CD4-positive, alpha-beta T cell (primary cell): ENCODE results near the gene CCNG2. TPM values are rescaled to one million over a fixed set of nuclear protein-coding genes. Genes with fewer than 3 reads are reported as not detected.
A peak's percentile ranks its signal among the peaks of the same experiment; 100 is the strongest.

Source experiments
- ATAC-seq: fragments of 200-7000 bp; cut with Tn5 transposase; one replicate; pipeline ENCODE4 v1.10.0; 2022; ENCODE audit warnings: mild to moderate bottlenecking; ENCODE audit not compliant: poor library complexity
- CTCF ChIA-PET: fragments of 350-600 bp; sonication (Branson Sonifier 250); formaldehyde crosslinking; loops from one replicate; lab custom pipeline; 2021; ENCODE audit warnings: antibody characterized with exemption, inconsistent platforms; lab: Charles Lee
- POLR2A ChIA-PET: fragments of 350-600 bp; sonication (Branson Sonifier 250); formaldehyde crosslinking; loops from one replicate; lab custom pipeline; 2021; ENCODE audit warnings: antibody characterized with exemption, inconsistent platforms; lab: Charles Lee
- DNase-seq, 14 experiments: peaks; one replicate each; pipeline ENCODE4 v3.0.0-alpha.2; 2013 to 2020; ENCODE audit warnings: mixed read lengths in 2 of 14
- H3K27ac ChIP-seq, 2 donors: one replicate each; pipeline versions ENCODE4 v1.5.1 to v1.7.0; 2013; ENCODE audit warnings: low read length in 2 of 2, low read depth in 1 of 2, mild to moderate bottlenecking in 1 of 2
- H3K27me3 ChIP-seq, 2 experiments: 1 replicate in 1 of 2; 2 replicates in 1 of 2; pipeline versions ENCODE4 v1.6.1 to v1.7.0; 2013; ENCODE audit warnings: low read length in 2 of 2, control low read depth in 1 of 2, mild to moderate bottlenecking in 1 of 2, moderate library complexity in 1 of 2; ENCODE audit not compliant: insufficient read depth in 2 of 2, control insufficient read depth in 1 of 2
- H3K36me3 ChIP-seq: one replicate; pipeline ENCODE4 v1.6.1; 2013; ENCODE audit warnings: low read length, control low read depth; ENCODE audit not compliant: insufficient read depth
- H3K4me1 ChIP-seq: one replicate; pipeline ENCODE4 v1.6.1; 2013; ENCODE audit warnings: low read length, control low read depth; ENCODE audit not compliant: insufficient read depth
- H3K4me3 ChIP-seq: one replicate; pipeline ENCODE4 v1.5.1; 2013; ENCODE audit warnings: mild to moderate bottlenecking, low read length, moderate library complexity
- H3K9me3 ChIP-seq, 2 experiments: 1 replicate in 1 of 2; 2 replicates in 1 of 2; pipeline versions ENCODE4 v1.6.1 to v1.7.0; 2013; ENCODE audit warnings: low read length in 2 of 2, mild to moderate bottlenecking in 2 of 2, control low read depth in 1 of 2, moderate library complexity in 1 of 2; ENCODE audit not compliant: control insufficient read depth in 1 of 2, insufficient read depth in 1 of 2
- H3K27ac Mint-ChIP-seq: one replicate; pipeline ENCODE4 v1.8.0; 2020; ENCODE audit warnings: mixed read lengths
- H3K27me3 Mint-ChIP-seq: one replicate; pipeline ENCODE4 v1.8.0; 2021; ENCODE audit warnings: mixed read lengths
- H3K36me3 Mint-ChIP-seq: one replicate; pipeline ENCODE4 v1.8.0; 2021; ENCODE audit warnings: low read depth, mixed read lengths
- H3K4me1 Mint-ChIP-seq: one replicate; pipeline ENCODE4 v1.8.0; 2021; ENCODE audit warnings: low read depth, mixed read lengths
- H3K4me3 Mint-ChIP-seq: one replicate; pipeline ENCODE4 v1.8.0; 2020; ENCODE audit warnings: mild to moderate bottlenecking, mixed read lengths
- H3K9me3 Mint-ChIP-seq: one replicate; pipeline ENCODE4 v1.8.0; 2020; ENCODE audit warnings: mixed read lengths
- CTCF ChIP-seq: fragments of 200-600 bp; IDR thresholded peaks from one replicate; pipeline ENCODE4 v1.8.0; 2022; ENCODE audit warnings: antibody characterized with exemption, mild to moderate bottlenecking
- intact Hi-C, 2 experiments: fragments of 100-400 bp; cut with DNase I in 1 of 2; cut with micrococcal nuclease in 1 of 2; formaldehyde crosslinking; loops; one replicate each; pipeline versions ENCODE4 v1.15.1 to v1.9.0; 2023 to 2025; cut with DNase I, micrococcal nuclease
- total RNA-seq, 174 experiments: library from RNA in 2 of 174; stranded (reverse) in 2 of 174; gene quantifications; one replicate each; pipeline ENCODE4 v1.2.3 and lab custom pipeline; 2021 to 2026

Gene CCNG2
- total RNA-seq, 2 experiments from 2014 or later: 20.6 to 21.3 TPM

- Mint-ChIP-seq H3K36me3 (no peaks in the 10 kb centered on the region), H3K27ac (no peak overlapping the region), H3K4me3 (no peak overlapping the region), H3K9me3 (no peaks in the 10 kb centered on the region), H3K4me1 (peaks cover 17% of the 10 kb centered on the region), H3K27me3 (peaks cover 8% of the 10 kb centered on the region)
- Histone ChIP-seq H3K9me3 (peaks cover 0 to 3% of the 10 kb centered on the region in 2 experiments), H3K4me3 (no peak overlapping the region), H3K4me1 (peaks cover 13% of the 10 kb centered on the region), H3K27ac (no peak overlapping the region), H3K27me3 (no peaks in the 10 kb centered on the region), H3K36me3 (no peaks in the 10 kb centered on the region)
- ATAC-seq (no peak), DNase-seq (no peak)
- intact Hi-C loops: no loop called here
- ChIA-PET CTCF (no interaction called here), POLR2A (interaction anchor here (1.5 kb wide), 1 partner anchor 49 kb away, joined by 4 read pairs; no protein-coding TSS in a partner anchor)
- TF ChIP-seq CTCF: no peak
Observed at GRCh38 chr4:77125961-77126360, 31.0 kb upstream of the CCNG2 start.

- H3K4me1 Mint-ChIP-seq: peaks cover 17% of the 10 kb centered on the region
Observed at GRCh38 chr4:77126809-77127208, 30.2 kb upstream of the CCNG2 start.

GRCh38 chr4:77127215-77127614 lies 29.8 kb upstream of the CCNG2 start:
- ATAC-seq (no peak), DNase-seq (no peak)
- H3K27me3 ChIP-seq: no peaks in the 10 kb centered on the region
- intact Hi-C loops: no loop called here
- H3K36me3 ChIP-seq: no peaks in the 10 kb centered on the region
- no peak overlapping the region for H3K4me3 ChIP-seq
- no peak overlapping the region for H3K4me3 Mint-ChIP-seq
- ChIA-PET CTCF (interaction anchor here (1.2 kb wide), 1 partner anchor 75 kb away, joined by 3 read pairs; no protein-coding TSS in a partner anchor), POLR2A (interaction anchor here (0.7 to 1.8 kb wide), 2 partner anchors 51 to 75 kb away, joined by 3 to 6 read pairs; partner anchors contain the start of gene CCNI)
- TF ChIP-seq CTCF: no peak
- H3K9me3 ChIP-seq: peaks cover 0 to 3% of the 10 kb centered on the region in 2 experiments
- peaks cover 17% of the 10 kb centered on the region for H3K4me1 Mint-ChIP-seq
- H3K4me1 ChIP-seq: peaks cover 13% of the 10 kb centered on the region
- peaks cover 8% of the 10 kb centered on the region for H3K27me3 Mint-ChIP-seq
- H3K36me3 Mint-ChIP-seq: no peaks in the 10 kb centered on the region
- H3K27ac Mint-ChIP-seq: peak overlapping the region; percentile 11
- H3K9me3 Mint-ChIP-seq: no peaks in the 10 kb centered on the region
- peak overlapping the region in 1 of 2 donors; percentile 22 for H3K27ac ChIP-seq

More at GRCh38 chr4:77126809-77127208, 30.2 kb upstream of the CCNG2 start:
- no peaks in the 10 kb centered on the region for H3K27me3 ChIP-seq
- intact Hi-C loops: no loop called here
- no peak overlapping the region for H3K27ac ChIP-seq
- H3K9me3 ChIP-seq: peaks cover 0 to 3% of the 10 kb centered on the region in 2 experiments
- peak in 3 of 14 experiments; percentile 24 to 26 (median 24) for DNase-seq
- no peak overlapping the region for H3K4me3 Mint-ChIP-seq
- ChIA-PET POLR2A (interaction anchor here (0.6 to 1.5 kb wide), 3 partner anchors 17 to 76 kb away, joined by 3 to 4 read pairs (median 3); no protein-coding TSS in a partner anchor), CTCF (no interaction called here)
- no peak for TF ChIP-seq CTCF
- no peak overlapping the region for H3K27ac Mint-ChIP-seq
- H3K27me3 Mint-ChIP-seq: peaks cover 8% of the 10 kb centered on the region
- H3K9me3 Mint-ChIP-seq: no peaks in the 10 kb centered on the region
- H3K4me3 ChIP-seq: no peak overlapping the region
- no peak for ATAC-seq
- no peaks in the 10 kb centered on the region for H3K36me3 Mint-ChIP-seq
- no peaks in the 10 kb centered on the region for H3K36me3 ChIP-seq
- peaks cover 13% of the 10 kb centered on the region for H3K4me1 ChIP-seq
